Stimulated activated CD4-positive, alpha-beta T cell treated with anti-CD3 and anti-CD28 coated beads, Interleukin-1b, Interleukin-23, amount 100 ng/mL, for 4 hours (primary cell): ENCODE data around the gene FN1.

ENCODE experiments used
- DNase-seq, 2 donors: peaks; one replicate each; pipeline ENCODE4 v3.0.0-alpha.2; 2020; ENCODE audit warnings: low read depth in 2 of 2

FN1 gene

GRCh38 chr2:215407590-215408264 lies 28.1 kb downstream of the FN1 start:
- DNase-seq, result no peak

- no peak for DNase-seq
Observed at GRCh38 chr2:215407061-215407460, 28.8 kb downstream of the FN1 start.

DNA sequence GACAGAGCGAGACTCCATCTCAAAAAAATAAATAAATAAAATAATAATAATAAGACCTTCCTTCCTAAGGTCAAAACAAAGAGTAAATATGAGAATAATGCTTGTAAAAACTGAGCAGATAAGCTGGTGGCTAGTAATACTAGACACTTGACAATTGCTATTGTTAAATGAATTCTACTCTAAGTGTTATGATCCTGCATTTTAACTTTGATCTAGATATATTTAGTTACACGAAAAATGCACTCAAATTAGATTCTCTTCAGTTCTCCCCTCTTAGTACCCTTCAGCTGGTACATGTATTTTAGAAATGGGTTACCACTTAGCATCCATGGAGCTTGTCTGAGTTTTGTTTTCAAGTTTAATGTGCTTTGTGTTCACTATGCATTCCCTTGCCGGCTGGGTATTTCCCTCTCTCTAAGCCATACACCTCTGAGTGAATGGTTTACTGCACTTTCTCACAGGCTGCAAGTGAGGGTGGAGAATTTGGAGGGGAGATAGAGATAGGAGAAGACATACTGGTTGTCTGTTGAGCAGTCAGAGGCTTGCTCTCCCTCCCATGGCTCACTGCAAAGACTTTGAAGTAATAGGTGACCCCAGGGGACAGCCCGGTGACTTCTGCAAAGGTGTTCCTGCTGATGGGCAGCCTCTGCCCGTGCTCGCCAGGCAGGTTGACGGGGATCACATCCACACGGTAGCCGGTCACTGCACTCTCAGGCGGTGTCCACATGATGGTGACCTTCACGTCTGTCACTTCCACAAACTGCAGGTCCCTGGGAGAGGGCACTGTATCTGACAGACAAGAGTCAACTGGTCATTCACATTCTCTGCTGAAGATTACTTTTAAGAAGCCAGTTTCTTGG lies 29.9 kb downstream of the FN1 start:
- DNase-seq, result no peak

DNA sequence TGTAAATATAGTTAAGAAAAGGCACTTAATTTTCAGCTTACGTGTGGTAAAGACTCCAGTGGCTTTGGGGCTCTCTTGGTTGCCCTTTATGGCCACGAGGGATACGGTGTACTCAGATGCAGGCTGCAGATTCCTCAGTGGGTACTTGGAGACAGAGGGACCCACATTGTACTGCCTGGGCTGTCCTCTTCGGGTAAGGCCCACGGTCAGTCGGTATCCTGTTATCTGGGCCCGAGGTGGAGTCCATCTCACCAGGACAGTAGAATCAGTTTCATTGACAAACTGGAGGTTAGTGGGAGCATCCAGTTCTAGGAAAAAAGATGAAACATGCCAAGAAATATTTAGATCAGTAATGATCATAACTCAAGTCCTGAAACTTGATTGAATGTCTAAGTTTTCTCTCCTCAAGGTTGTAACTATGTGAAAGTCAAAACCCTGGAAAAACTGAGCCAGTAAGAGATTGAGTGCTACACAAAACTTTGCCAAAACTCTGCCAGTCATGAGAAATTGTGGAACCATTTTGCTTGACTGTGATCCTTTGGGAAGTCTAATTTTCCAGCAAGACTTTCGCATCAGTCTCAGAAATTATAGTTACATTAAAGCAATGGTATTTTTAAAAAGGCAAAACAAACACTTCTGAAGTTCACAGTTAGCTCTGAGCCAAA lies 31.4 kb downstream of the FN1 start:
- no peak for DNase-seq

- no peak for DNase-seq
Observed at GRCh38 chr2:215403441-215404347, 32.2 kb downstream of the FN1 start.

DNA sequence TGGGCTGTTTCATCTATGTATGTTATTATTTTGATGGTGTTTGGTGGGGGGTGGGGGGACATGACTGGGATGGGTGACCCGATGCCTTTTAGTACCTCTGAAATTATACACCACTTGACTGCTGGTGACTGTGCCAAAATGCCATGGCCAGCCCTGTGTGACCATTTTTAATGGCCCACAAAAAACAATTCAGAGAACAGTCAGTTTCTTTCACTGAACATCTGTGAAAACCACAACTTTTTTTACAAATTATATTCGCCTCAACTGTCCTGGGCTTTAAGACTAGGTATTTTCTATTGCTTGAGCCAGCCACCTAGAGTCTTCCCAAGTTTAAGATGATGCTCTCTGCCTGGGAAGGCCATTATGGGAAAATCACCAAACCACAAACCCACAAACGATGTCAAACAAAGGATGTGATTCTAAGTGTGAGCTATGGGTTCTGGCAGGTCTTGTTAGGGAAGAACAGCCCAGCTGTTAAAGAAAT lies 33.9 kb downstream of the FN1 start:
- no peak for DNase-seq

- no peak for DNase-seq
Observed at GRCh38 chr2:215399067-215399716, 36.7 kb downstream of the FN1 start.

GRCh38 chr2:215397632-215398341 lies 38.1 kb downstream of the FN1 start:
- no peak for DNase-seq

DNA sequence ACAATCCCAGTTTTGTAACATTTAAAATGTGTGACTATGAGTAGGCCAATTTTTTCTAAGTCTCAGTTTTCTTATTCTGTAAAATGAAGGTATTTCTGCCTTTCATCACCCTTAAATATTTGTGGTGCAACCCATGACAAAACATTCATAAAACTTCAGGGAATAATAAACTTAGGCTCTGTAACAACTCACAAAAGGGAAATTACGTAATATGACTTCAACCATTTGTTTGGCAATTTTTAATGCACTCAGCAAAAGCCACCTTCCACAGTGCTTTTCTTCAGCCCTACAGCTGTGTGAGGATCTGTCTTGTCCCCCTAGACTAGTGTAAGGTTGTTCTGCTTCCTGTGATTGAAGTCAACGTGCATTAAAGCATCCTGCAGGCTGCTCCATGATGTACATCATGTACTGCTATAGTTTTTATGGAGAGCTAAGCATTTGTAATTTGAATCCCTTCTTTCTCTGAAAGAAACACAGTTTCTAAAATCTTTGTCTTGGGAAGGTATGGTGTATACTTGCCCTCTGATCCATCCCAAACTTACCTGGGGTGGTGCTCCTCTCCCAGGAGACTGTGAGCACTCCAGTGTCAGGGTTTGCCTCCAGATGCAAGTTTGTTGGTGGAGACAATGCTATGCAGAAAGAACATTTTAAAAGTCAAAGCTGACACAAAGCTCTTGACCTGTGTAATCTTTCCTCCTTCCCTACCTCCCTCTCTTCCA lies 39.1 kb downstream of the FN1 start:
- no peak for DNase-seq

- DNase-seq, result no peak
Observed at GRCh38 chr2:215395687-215396460, 40.0 kb downstream of the FN1 start.

- DNase-seq, result no peak
Observed at GRCh38 chr2:215394102-215394805, 41.6 kb downstream of the FN1 start.

- DNase-seq, result no peak
Observed at GRCh38 chr2:215392687-215393270, 43.1 kb downstream of the FN1 start.

- DNase-seq, result no peak
Observed at GRCh38 chr2:215392164-215392563, 43.7 kb downstream of the FN1 start.

- no peak for DNase-seq
Observed at GRCh38 chr2:215391531-215391930, 44.3 kb downstream of the FN1 start.

GRCh38 chr2:215390550-215390913 lies 45.3 kb downstream of the FN1 start:
- DNase-seq, result no peak

GRCh38 chr2:215388002-215388728 lies 47.7 kb downstream of the FN1 start:
- no peak for DNase-seq

DNA sequence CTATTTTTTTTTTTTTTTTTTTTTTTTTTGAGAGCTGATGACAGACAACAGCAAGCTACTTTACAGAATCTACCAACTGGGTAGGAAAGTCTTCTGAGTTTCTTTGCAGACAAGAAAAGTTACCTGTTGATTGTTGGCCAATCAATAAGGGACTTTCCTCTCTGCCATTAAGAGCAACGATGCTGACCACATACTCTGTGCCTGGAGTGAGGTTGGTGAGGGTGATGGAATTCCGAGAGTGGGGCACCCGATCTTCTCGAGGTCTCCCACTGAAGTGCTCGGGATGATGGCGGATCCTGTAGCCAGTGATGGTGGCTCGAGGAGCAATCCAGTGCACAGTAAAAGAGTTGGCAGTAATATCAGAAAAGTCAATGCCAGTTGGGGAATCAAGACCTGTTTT lies 49.3 kb downstream of the FN1 start:
- DNase-seq, result no peak
